GM23338 (cell line): ENCODE measurements around the gene DNAL4. TPM values are rescaled to one million over a fixed set of nuclear protein-coding genes. Genes with fewer than 3 reads are reported as not detected.

Experiments used
- ATAC-seq: fragments of 200-7000 bp; cut with Tn5 transposase; 3 replicates; pipeline ENCODE4 v1.9.1; 2020
- DNase-seq: peaks from one replicate; pipeline ENCODE4 v3.0.0-alpha.2; 2015; ENCODE audit warnings: low spot score
- H2AFZ ChIP-seq: fragments of 200-600 bp; sonication (generic); 2 replicates; pipeline ENCODE4 v1.8.0; 2016; ENCODE audit warnings: antibody characterized with exemption, mild to moderate bottlenecking, moderate library complexity
- H3F3A ChIP-seq: fragments of 200-600 bp; sonication (generic); replicated peaks from 2 replicates; pipeline ENCODE4 v1.8.0; 2017; ENCODE audit warnings: antibody characterized with exemption, mixed run types, low read depth
- H3K27ac ChIP-seq: fragments of 200-600 bp; sonication (generic); 2 replicates; pipeline ENCODE4 v1.6.1; 2016; ENCODE audit warnings: low read depth
- H3K27me3 ChIP-seq: fragments of 200-600 bp; sonication (generic); 2 replicates; pipeline ENCODE4 v1.8.0; 2016; ENCODE audit warnings: mild to moderate bottlenecking, mixed run types, moderate library complexity; ENCODE audit not compliant: insufficient read depth
- H3K36me3 ChIP-seq: fragments of 200-600 bp; sonication (generic); 2 replicates; pipeline ENCODE4 v1.8.0; 2016; ENCODE audit warnings: mild to moderate bottlenecking; ENCODE audit not compliant: insufficient read depth
- H3K4me1 ChIP-seq: fragments of 200-600 bp; sonication (generic); 2 replicates; pipeline ENCODE4 v1.8.0; 2016; ENCODE audit warnings: mild to moderate bottlenecking, moderate library complexity; ENCODE audit not compliant: insufficient read depth
- H3K4me2 ChIP-seq: fragments of 200-600 bp; sonication (generic); 2 replicates; pipeline ENCODE4 v1.7.1; 2017; ENCODE audit warnings: mixed run types
- H3K4me3 ChIP-seq: fragments of 200-600 bp; sonication (generic); 2 replicates; pipeline ENCODE4 v1.6.1; 2016; ENCODE audit warnings: mixed run types
- H3K79me2 ChIP-seq: fragments of 200-600 bp; sonication (generic); replicated peaks from 2 replicates; pipeline ENCODE4 v1.8.0; 2017; ENCODE audit warnings: mild to moderate bottlenecking; ENCODE audit not compliant: insufficient read depth
- H3K9me2 ChIP-seq: fragments of 200-600 bp; sonication (generic); 2 replicates; pipeline ENCODE4 v1.8.0; 2017; ENCODE audit not compliant: insufficient read depth
- H4K20me1 ChIP-seq: fragments of 200-600 bp; sonication (generic); replicated peaks from 2 replicates; pipeline ENCODE4 v1.8.0; 2017; ENCODE audit warnings: mild to moderate bottlenecking; ENCODE audit not compliant: insufficient read depth
- H3K27ac Mint-ChIP-seq: 2 replicates; pipeline ENCODE4 v1.8.0; 2020; ENCODE audit warnings: inconsistent platforms, mild to moderate bottlenecking, moderate library complexity, mixed read lengths
- H3K27me3 Mint-ChIP-seq: 3 replicates; pipeline ENCODE4 v1.8.0; 2022; ENCODE audit warnings: low read depth, mild to moderate bottlenecking, moderate library complexity, mixed read lengths, inconsistent platforms; ENCODE audit not compliant: insufficient read depth, poor library complexity
- H3K36me3 Mint-ChIP-seq: 3 replicates; pipeline ENCODE4 v1.8.0; 2021; ENCODE audit warnings: low read depth, mild to moderate bottlenecking, inconsistent platforms, moderate library complexity, mixed read lengths
- H3K4me1 Mint-ChIP-seq: 3 replicates; pipeline ENCODE4 v1.8.0; 2020; ENCODE audit warnings: mild to moderate bottlenecking, inconsistent platforms, mixed read lengths
- H3K4me3 Mint-ChIP-seq: 3 replicates; pipeline ENCODE4 v1.8.0; 2021; ENCODE audit warnings: moderate library complexity, mild to moderate bottlenecking, inconsistent platforms, mixed read lengths
- H3K9me3 Mint-ChIP-seq: 3 replicates; pipeline ENCODE4 v1.8.0; 2020; ENCODE audit warnings: moderate library complexity, mild to moderate bottlenecking, inconsistent platforms, mixed read lengths
- EZH2phosphoT487 ChIP-seq: fragments of 200-600 bp; sonication (generic); IDR thresholded peaks from one replicate; pipeline ENCODE4 v1.8.1; 2018; ENCODE audit warnings: antibody characterized with exemption; ENCODE audit not compliant: unreplicated experiment
- JUNB ChIP-seq: IDR thresholded peaks from one replicate; pipeline ENCODE4 v1.6.1; 2016; ENCODE audit warnings: antibody characterized with exemption; ENCODE audit not compliant: unreplicated experiment
- NANOG ChIP-seq: IDR thresholded peaks from 2 replicates; pipeline ENCODE4 v1.6.1; 2016; ENCODE audit warnings: antibody characterized with exemption, borderline replicate concordance
- POLR2AphosphoS5 ChIP-seq: IDR thresholded peaks from 2 replicates; pipeline ENCODE4 v1.6.1; 2016; ENCODE audit warnings: antibody characterized with exemption, low read depth
- STAT1 ChIP-seq: IDR thresholded peaks from one replicate; pipeline ENCODE4 v1.6.1; 2016; ENCODE audit warnings: antibody characterized with exemption; ENCODE audit not compliant: unreplicated experiment
- ZNF331 ChIP-seq: fragments of 250-450 bp; sonication (Bioruptor Pico); IDR thresholded peaks from 2 replicates; pipeline ENCODE4 v1.5.0; 2020; ENCODE audit warnings: low read depth, mild to moderate bottlenecking, moderate library complexity
- polyA plus RNA-seq: library from polyadenylated mRNA; unstranded; fragments of >200 nt; fragmentation: Nextera tagmentation; extraction: Ambion mirVana; gene quantifications from 2 replicates; pipeline ENCODE4 v1.2.1, GENCODE V29; 2016
- total RNA-seq: library from RNA; depleted of rRNA; stranded (reverse); fragments of >200 nt; shearing (Covaris generic); gene quantifications from 2 replicates; pipeline ENCODE4 v1.2.3, GENCODE V29; 2014
- TF ChIP-seq, protein P1 (sequence below): IDR thresholded peaks from one replicate; pipeline ENCODE4 v1.6.1; 2018; ENCODE audit warnings: antibody characterized with exemption; ENCODE audit not compliant: unreplicated experiment
- TF ChIP-seq, protein P2 (sequence below), 2 experiments: fragments of 200-600 bp in 1 of 2; sonication (generic) in 1 of 2; conservative IDR thresholded peaks; 2 replicates each; pipeline versions ENCODE4 v1.5.1 to v1.6.1; 2016 to 2017; ENCODE audit warnings: antibody characterized with exemption in 2 of 2, low read depth in 2 of 2, mild to moderate bottlenecking in 2 of 2, moderate library complexity in 1 of 2
- TF ChIP-seq, protein P3 (sequence below): fragments of 250-450 bp; sonication (Bioruptor Pico); IDR thresholded peaks from 2 replicates; pipeline ENCODE4 v1.5.0; 2020; ENCODE audit warnings: mild to moderate bottlenecking, moderate library complexity

DNAL4 gene
- total and polyA plus RNA-seq, 2 experiments from 2014 or later: 9.3 to 10.0 TPM

DNA sequence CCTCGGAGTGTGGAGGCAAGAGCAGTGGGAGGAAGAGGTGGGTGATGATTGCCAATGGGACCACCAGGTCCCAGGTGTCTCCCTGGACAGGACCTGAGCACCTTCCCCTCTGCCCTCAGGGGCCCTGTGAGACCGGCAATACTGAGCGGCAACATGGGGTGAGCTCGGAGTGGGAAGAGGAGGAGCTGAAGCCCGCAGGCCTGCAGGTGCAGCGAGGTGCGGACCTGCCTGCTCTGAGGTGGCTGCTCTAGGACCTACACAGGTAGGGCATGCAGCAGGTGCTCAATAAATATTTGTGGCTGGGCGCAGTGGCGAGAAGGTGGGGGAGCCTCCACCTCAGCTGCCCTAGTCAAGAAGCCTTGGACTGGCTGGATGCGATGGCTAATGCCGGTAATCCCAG lies 25.9 kb downstream of the DNAL4 start:
- no peaks in the 10 kb centered on the region for H3K4me1 Mint-ChIP-seq
- no peaks in the 10 kb centered on the region for H3K79me2 ChIP-seq

More for the DNA sequence above, 25.9 kb downstream of the DNAL4 start:
- no peak overlapping the region for H2AFZ ChIP-seq
- no peaks in the 10 kb centered on the region for H3K27me3 ChIP-seq
- no peaks in the 10 kb centered on the region for H3K36me3 ChIP-seq
- H3F3A ChIP-seq: no peaks in the 10 kb centered on the region
- no peaks in the 10 kb centered on the region for H3K9me2 ChIP-seq
- no peak overlapping the region for H3K4me2 ChIP-seq
- DNase-seq: no peak
- no peaks in the 10 kb centered on the region for H3K4me1 ChIP-seq
- no peak overlapping the region for H3K4me3 ChIP-seq
- H3K27ac ChIP-seq: no peak overlapping the region
- H4K20me1 ChIP-seq: no peaks in the 10 kb centered on the region
- TF ChIP-seq, protein P1, sequence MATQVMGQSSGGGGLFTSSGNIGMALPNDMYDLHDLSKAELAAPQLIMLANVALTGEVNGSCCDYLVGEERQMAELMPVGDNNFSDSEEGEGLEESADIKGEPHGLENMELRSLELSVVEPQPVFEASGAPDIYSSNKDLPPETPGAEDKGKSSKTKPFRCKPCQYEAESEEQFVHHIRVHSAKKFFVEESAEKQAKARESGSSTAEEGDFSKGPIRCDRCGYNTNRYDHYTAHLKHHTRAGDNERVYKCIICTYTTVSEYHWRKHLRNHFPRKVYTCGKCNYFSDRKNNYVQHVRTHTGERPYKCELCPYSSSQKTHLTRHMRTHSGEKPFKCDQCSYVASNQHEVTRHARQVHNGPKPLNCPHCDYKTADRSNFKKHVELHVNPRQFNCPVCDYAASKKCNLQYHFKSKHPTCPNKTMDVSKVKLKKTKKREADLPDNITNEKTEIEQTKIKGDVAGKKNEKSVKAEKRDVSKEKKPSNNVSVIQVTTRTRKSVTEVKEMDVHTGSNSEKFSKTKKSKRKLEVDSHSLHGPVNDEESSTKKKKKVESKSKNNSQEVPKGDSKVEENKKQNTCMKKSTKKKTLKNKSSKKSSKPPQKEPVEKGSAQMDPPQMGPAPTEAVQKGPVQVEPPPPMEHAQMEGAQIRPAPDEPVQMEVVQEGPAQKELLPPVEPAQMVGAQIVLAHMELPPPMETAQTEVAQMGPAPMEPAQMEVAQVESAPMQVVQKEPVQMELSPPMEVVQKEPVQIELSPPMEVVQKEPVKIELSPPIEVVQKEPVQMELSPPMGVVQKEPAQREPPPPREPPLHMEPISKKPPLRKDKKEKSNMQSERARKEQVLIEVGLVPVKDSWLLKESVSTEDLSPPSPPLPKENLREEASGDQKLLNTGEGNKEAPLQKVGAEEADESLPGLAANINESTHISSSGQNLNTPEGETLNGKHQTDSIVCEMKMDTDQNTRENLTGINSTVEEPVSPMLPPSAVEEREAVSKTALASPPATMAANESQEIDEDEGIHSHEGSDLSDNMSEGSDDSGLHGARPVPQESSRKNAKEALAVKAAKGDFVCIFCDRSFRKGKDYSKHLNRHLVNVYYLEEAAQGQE: no peak
- TF ChIP-seq, protein P2, sequence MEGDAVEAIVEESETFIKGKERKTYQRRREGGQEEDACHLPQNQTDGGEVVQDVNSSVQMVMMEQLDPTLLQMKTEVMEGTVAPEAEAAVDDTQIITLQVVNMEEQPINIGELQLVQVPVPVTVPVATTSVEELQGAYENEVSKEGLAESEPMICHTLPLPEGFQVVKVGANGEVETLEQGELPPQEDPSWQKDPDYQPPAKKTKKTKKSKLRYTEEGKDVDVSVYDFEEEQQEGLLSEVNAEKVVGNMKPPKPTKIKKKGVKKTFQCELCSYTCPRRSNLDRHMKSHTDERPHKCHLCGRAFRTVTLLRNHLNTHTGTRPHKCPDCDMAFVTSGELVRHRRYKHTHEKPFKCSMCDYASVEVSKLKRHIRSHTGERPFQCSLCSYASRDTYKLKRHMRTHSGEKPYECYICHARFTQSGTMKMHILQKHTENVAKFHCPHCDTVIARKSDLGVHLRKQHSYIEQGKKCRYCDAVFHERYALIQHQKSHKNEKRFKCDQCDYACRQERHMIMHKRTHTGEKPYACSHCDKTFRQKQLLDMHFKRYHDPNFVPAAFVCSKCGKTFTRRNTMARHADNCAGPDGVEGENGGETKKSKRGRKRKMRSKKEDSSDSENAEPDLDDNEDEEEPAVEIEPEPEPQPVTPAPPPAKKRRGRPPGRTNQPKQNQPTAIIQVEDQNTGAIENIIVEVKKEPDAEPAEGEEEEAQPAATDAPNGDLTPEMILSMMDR (conservative IDR thresholded peaks at IDR 0.05; ENCODE audit: low read depth in 2 of 2): no peak
- TF ChIP-seq POLR2AphosphoS5: no peak
- TF ChIP-seq STAT1: no peak
- no peak for TF ChIP-seq ZNF331 (CRISPR knock-in tag)
- TF ChIP-seq EZH2phosphoT487: no peak
- TF ChIP-seq JUNB: no peak
- no peak for TF ChIP-seq NANOG
- TF ChIP-seq, protein P3, sequence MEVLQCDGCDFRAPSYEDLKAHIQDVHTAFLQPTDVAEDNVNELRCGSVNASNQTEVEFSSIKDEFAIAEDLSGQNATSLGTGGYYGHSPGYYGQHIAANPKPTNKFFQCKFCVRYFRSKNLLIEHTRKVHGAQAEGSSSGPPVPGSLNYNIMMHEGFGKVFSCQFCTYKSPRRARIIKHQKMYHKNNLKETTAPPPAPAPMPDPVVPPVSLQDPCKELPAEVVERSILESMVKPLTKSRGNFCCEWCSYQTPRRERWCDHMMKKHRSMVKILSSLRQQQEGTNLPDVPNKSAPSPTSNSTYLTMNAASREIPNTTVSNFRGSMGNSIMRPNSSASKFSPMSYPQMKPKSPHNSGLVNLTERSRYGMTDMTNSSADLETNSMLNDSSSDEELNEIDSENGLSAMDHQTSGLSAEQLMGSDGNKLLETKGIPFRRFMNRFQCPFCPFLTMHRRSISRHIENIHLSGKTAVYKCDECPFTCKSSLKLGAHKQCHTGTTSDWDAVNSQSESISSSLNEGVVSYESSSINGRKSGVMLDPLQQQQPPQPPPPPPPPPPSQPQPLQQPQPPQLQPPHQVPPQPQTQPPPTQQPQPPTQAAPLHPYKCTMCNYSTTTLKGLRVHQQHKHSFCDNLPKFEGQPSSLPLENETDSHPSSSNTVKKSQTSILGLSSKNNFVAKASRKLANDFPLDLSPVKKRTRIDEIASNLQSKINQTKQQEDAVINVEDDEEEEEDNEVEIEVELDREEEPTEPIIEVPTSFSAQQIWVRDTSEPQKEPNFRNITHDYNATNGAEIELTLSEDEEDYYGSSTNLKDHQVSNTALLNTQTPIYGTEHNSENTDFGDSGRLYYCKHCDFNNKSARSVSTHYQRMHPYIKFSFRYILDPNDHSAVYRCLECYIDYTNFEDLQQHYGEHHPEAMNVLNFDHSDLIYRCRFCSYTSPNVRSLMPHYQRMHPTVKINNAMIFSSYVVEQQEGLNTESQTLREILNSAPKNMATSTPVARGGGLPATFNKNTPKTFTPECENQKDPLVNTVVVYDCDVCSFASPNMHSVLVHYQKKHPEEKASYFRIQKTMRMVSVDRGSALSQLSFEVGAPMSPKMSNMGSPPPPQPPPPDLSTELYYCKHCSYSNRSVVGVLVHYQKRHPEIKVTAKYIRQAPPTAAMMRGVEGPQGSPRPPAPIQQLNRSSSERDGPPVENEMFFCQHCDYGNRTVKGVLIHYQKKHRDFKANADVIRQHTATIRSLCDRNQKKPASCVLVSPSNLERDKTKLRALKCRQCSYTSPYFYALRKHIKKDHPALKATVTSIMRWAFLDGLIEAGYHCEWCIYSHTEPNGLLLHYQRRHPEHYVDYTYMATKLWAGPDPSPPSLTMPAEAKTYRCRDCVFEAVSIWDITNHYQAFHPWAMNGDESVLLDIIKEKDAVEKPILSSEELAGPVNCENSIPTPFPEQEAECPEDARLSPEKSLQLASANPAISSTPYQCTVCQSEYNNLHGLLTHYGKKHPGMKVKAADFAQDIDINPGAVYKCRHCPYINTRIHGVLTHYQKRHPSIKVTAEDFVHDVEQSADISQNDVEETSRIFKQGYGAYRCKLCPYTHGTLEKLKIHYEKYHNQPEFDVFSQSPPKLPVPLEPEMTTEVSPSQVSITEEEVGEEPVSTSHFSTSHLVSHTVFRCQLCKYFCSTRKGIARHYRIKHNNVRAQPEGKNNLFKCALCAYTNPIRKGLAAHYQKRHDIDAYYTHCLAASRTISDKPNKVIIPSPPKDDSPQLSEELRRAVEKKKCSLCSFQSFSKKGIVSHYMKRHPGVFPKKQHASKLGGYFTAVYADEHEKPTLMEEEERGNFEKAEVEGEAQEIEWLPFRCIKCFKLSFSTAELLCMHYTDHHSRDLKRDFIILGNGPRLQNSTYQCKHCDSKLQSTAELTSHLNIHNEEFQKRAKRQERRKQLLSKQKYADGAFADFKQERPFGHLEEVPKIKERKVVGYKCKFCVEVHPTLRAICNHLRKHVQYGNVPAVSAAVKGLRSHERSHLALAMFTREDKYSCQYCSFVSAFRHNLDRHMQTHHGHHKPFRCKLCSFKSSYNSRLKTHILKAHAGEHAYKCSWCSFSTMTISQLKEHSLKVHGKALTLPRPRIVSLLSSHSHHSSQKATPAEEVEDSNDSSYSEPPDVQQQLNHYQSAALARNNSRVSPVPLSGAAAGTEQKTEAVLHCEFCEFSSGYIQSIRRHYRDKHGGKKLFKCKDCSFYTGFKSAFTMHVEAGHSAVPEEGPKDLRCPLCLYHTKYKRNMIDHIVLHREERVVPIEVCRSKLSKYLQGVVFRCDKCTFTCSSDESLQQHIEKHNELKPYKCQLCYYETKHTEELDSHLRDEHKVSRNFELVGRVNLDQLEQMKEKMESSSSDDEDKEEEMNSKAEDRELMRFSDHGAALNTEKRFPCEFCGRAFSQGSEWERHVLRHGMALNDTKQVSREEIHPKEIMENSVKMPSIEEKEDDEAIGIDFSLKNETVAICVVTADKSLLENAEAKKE (CRISPR knock-in tag): no peak
- Mint-ChIP-seq H3K36me3 (no peaks in the 10 kb centered on the region), H3K9me3 (no peaks in the 10 kb centered on the region), H3K27ac (no peak overlapping the region), H3K27me3 (peaks cover 13% of the 10 kb centered on the region), H3K4me3 (no peak overlapping the region)
- no peak for ATAC-seq
